Activated CD4-positive, CD25-positive, alpha-beta regulatory T cell treated with anti-CD3 and anti-CD28 coated beads, Interleukin-2, amount 50 U/mL, for 24 hours (primary cell): ENCODE measurements around the gene FCN3.

Experiments
- ATAC-seq, 2 donors: fragments of 150-1000 bp; cut with Tn5 transposase; one replicate each; pipeline ENCODE4 v1.10.0; 2021; ENCODE audit warnings: mild to moderate bottlenecking in 1 of 2, moderate library complexity in 1 of 2

FCN3 gene

GRCh38 chr1:27379564-27380122, 5.0 kb upstream of the FCN3 start:
- no peak for ATAC-seq

DNA sequence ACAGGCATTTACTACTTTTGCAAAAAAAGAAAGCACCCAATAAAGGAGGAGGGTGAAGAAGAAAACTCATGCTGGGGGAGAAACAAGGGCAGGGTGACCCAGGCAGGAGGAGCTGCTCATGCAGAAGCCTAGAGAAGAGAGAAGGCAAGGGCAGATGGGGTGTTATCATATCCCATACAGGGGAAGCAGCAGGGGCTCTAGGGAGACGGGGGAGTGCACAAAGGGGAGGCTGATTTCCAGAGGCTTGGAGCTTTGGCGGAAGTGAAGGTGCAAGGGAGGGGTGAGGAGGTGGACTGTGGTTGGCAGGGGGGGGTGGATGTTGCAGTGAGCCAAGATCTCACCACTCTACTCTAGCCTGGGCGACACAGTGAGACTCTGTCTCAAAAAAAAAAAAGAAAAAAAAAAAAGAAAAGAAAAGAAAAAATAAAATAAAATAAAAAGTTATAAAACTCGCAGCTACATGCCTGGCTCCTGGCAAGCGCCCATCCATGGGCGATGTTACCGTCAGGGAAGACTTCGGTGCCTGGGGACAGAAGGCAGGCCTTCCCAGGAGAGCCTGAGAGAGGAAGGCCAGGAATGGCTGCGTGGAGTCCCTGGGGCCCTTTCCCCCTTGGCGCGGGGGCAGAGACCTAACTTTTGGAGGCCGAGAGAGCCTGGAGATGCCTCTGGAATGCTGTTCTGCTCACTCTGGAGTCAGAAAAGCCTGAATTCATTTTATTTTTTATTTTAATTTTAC, 3.3 kb upstream of the FCN3 start:
- no peak for ATAC-seq

- ATAC-seq: no peak
These were observed 1.6 kb downstream of the FCN3 start for GRCh38 chr1:27372808-27373690.

GRCh38 chr1:27372022-27372807, 2.4 kb downstream of the FCN3 start:
- ATAC-seq: no peak

DNA sequence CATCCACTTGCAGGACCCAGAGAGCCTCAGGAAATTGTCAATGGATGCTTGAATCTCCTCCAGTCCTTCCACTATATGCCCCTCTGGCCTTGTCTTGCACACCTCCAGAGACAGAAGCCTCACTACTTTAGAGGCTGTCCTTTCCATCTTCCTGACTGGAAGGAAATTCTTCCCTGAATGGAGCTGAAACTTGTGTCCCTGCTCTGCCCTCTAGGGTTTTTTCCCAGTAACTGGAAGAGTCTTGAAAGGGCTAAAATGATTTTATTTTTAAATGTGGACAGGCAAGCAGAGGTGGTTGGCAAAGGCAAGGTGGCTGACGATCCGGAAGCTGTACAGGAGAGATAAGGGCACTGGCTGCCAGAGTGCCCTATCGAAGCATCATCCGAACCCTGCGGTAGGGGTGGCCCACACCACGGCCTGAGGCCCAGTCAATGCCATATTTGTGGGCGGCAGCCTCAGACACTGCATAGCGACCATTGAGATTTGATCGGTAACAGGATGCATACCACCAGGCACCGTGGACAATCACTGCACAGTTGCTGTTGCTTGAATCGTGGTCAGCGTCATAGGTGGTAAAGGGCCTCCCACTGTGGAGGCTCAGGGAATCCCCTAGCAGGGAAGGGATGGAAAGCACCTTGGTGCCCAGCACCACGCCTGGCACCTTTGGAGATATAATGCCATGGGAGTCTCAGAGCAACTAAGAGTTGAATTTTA, 5.6 kb downstream of the FCN3 start:
- no peak for ATAC-seq

DNA sequence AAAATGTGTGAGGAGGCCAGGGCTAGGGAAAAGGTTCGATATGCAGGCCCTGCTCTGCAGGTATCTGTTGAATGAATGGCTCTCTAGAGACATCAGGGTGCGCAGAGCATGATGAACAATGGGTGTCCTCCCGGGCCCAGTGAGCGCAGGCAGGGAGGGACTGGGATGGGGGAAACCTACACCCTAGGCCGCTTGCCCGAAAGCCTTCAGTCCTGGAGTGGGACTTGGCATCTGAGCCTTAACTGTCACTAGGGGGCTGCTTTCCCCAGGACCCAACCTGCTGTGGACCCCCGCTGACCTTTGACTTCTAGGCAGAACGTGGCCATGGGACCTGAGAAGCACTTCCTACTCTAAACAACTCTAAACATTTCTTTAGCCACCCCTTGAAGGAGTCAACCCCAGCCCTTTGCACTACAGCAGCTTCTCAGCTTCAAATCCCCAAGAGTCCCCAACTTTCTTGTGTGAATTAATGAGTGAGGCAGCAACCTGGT, 7.4 kb downstream of the FCN3 start:
- ATAC-seq: no peak

GRCh38 chr1:27366411-27367159, 8.0 kb downstream of the FCN3 start, which contains the start of gene MAP3K6:
TSS of gene MAP3K6 (minus strand) at chr1:27366961. CDS start at chr1:27366597, 364 bp downstream.
- peak; percentile 18 to 44 for ATAC-seq

DNA sequence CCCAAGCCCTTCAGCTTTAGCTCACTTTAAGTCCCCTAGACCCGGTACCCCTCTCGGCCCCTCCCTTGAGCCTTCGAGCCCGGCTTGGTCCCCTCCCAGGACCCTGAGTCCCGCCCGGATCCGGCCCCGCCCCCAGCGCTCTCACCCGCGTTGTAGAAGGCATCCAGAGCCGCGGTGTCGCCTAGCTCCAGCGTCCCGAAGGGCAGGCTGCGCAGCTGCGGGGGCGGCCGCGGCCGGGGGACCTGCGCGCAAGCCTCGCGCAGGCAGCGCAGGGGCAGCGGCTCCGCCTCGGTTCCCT, 8.6 kb downstream of the FCN3 start:
- peak; percentile 64 to 66 for ATAC-seq

- peak; percentile 62 to 65 for ATAC-seq
These were observed 9.1 kb downstream of the FCN3 start for GRCh38 chr1:27365372-27366112.

GRCh38 chr1:27364696-27365371, 9.8 kb downstream of the FCN3 start:
- ATAC-seq: peak; percentile 55 to 59

GRCh38 chr1:27363766-27364695, 10.6 kb downstream of the FCN3 start:
- no peak for ATAC-seq

DNA sequence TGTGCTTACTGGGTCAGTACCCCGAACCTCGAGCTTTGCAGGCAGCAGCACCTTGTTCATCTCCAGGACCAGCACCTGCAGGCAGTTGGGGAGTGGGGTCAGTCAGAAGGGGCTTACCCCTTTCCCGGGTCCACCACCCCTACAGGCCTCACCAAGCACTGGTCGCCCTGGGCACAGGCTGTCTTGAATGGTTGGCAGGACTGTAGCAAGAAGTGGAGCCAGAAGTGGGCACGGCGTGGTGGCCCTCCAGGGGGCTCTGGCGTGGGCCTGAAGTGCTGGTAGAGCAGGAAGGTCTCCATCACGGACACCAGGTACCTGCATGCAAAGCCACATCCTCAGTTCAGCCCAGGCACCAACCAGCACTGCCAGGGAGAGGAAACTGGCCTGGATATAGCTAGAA, 13.1 kb downstream of the FCN3 start:
- no peak for ATAC-seq

DNA sequence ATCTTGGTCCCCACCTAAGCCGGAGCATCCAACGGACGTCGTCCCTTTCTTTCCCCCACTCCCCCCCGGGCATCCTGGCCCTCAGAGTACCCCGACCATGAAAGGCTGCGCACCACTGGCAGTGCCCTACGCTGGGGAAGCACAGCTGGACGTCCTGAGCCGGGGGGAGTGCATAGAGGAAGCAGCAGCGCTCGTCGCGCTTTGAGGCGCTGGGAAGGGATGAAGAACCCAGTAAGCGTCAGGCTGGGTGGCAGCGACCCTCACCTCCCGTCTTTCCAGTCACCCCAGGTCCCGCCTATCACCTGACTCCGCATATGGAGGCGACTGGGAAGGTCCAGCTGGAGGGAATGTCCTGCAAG, 13.6 kb downstream of the FCN3 start:
- ATAC-seq: no peak

DNA sequence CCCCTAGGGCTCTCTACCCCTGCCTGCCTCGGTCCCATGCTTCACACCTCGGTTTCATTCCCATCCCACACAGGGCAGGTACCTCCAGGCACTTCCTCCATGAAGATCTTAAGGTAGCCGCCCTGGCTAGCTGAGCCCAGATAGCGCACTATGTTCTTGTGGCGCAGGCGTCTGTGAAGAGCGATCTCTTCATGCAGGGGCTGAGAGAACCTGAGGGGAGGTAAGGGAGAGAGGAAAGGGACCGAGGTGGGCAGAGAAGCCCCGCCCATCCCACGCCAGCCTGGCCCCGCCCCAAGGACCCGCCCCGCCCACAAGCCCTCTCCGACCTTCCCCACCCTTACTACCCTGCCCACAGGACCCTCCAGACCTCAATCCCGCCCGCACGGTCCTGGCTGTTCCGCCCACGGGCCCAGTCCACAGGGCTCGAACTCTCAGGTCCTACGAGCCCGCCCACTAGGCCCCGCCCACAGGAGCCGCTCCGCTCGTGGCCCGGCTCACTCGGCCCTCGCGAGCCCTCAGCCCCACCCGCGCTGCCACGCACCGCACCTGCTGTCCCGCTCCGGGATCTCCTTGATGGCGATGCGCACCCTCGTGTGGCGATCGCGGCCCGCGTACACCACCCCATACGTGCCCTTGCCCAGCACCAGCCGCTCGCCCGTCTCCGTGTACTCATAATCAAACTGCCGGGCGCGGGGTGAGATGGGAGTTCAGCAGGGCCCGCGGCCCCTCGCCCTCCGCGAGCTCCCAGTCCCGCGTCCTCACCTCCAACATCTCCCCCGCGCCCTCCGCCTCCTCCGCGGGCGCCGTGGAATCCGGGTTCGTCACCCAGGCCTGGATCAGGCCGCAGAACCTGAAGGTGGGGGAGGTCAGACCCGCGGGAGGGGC, 14.2 kb downstream of the FCN3 start:
- ATAC-seq: no peak

DNA sequence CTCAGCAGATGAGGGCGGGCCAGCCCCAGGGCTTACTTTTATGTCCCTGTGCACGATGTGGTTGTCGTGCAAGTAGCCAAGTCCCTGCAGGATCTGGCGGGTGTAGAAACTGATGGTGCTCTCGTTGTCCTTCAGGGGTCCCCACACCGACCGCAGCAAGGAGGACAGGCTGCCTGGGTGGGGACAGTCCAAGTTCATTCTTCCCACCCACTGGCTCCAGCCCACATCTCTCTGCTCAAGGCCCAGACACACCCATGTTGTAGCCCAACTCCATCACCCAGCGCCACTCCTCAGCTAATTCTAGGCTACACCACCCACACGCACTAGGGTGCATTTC, 14.8 kb downstream of the FCN3 start:
- ATAC-seq: no peak

- ATAC-seq: no peak
These were observed 15.7 kb downstream of the FCN3 start for GRCh38 chr1:27358928-27359313.

- no peak for ATAC-seq
These were observed 16.3 kb downstream of the FCN3 start for GRCh38 chr1:27358038-27358927.
